Measurements from ENCODE around the gene BEND6.
A peak's percentile ranks its signal among the peaks of the same experiment; 100 is the strongest.
"Not testable (repeated sequence)": the region's sequence is repeated elsewhere in the genome, so short reads cannot be mapped to it uniquely, and the experiment has no call there.

The BEND6 gene

GRCh38 chr6:57044061-57044460 lies 89.2 kb downstream of the BEND6 start:
- not testable (repeated sequence) for DNase-seq

- no peak for DNase-seq
Observed at GRCh38 chr6:57044568-57044967, 89.7 kb downstream of the BEND6 start.

- DNase-seq = peak; percentile 85
Observed at GRCh38 chr6:57046332-57047256, 91.7 kb downstream of the BEND6 start, which contains the start of gene KIAA1586. TSS of gene KIAA1586 (plus strand) at chr6:57046693. CDS start at chr6:57046756, 63 bp downstream.

GRCh38 chr6:57047257-57047585 lies 92.3 kb downstream of the BEND6 start:
- DNase-seq = not testable (repeated sequence)

- not testable (repeated sequence) for DNase-seq
Observed at GRCh38 chr6:57047859-57048258, 93.0 kb downstream of the BEND6 start.

GRCh38 chr6:57048577-57048976 lies 93.7 kb downstream of the BEND6 start:
- no peak for DNase-seq

- DNase-seq = no peak
Observed at GRCh38 chr6:57063847-57064246, 108.9 kb downstream of the BEND6 start.

- DNase-seq = no peak
Observed at GRCh38 chr6:57064809-57065208, 109.9 kb downstream of the BEND6 start.

GRCh38 chr6:57068061-57068460 lies 113.2 kb downstream of the BEND6 start:
- DNase-seq = no peak

- no peak for DNase-seq
Observed at GRCh38 chr6:57069228-57069627, 114.3 kb downstream of the BEND6 start.

GRCh38 chr6:57069920-57070331 lies 115.0 kb downstream of the BEND6 start:
- no peak for DNase-seq

GRCh38 chr6:57072108-57072507 lies 117.2 kb downstream of the BEND6 start:
- no peak for DNase-seq

- DNase-seq = no peak
Observed at GRCh38 chr6:57074383-57074782, 119.5 kb downstream of the BEND6 start.

GRCh38 chr6:57075092-57075491 lies 120.2 kb downstream of the BEND6 start:
- no peak for DNase-seq

All from DMS79 treated with DMSO at 0.1 percent for 48 hours (cell line).